Mammary epithelial cell (primary cell): ENCODE measurements around the gene CHAF1B.

ENCODE experiments used
- CTCF ChIP-seq, 2 donors: IDR thresholded peaks in 1 of 2; conservative IDR thresholded peaks in 1 of 2; 2 replicates each; pipeline ENCODE4 v1.5.1; 2011 to 2012; ENCODE audit warnings: inconsistent platforms in 2 of 2, low read length in 2 of 2, mild to moderate bottlenecking in 2 of 2, control low read depth in 1 of 2, low read depth in 1 of 2; ENCODE audit not compliant: insufficient read depth in 1 of 2; ENCODE audit errors: extremely low read depth in 1 of 2
- EZH2 ChIP-seq: IDR thresholded peaks from 2 replicates; pipeline ENCODE4 v1.6.1; 2012; ENCODE audit warnings: low read length, inconsistent platforms, borderline replicate concordance

- TF ChIP-seq CTCF (conservative IDR thresholded peaks at IDR 0.05 in 1 of 2, IDR thresholded peaks at IDR 0.05 in 1 of 2; ENCODE audit: extremely low read depth in 1 of 2, insufficient read depth in 1 of 2, low read depth in 1 of 2, low read length in 2 of 2) (no peak), EZH2 (no peak)
Observed at GRCh38 chr21:36377391-36377842, 7.8 kb upstream of the CHAF1B start.
